GM19455 (cell line): ENCODE measurements around the gene IL16.
"Not testable (repeated sequence)": the region's sequence is repeated elsewhere in the genome, so short reads cannot be mapped to it uniquely, and the experiment has no call there.

Experiments used
- ATAC-seq: cut with Tn5 transposase; IDR thresholded peaks from one replicate; pipeline ENCODE4 v1.9.1; 2021; ENCODE audit not compliant: unreplicated experiment

The IL16 gene

GRCh38 chr15:81309647-81310450 is 113.2 kb downstream of the IL16 start:
- ATAC-seq, result no peak

- no peak for ATAC-seq
Observed at GRCh38 chr15:81310480-81310879, 113.8 kb downstream of the IL16 start.

GRCh38 chr15:81311752-81312464 is 115.2 kb downstream of the IL16 start:
- ATAC-seq, result no peak

- ATAC-seq, result no peak
Observed at GRCh38 chr15:81312790-81313543, 116.3 kb downstream of the IL16 start.

GRCh38 chr15:81313686-81314085 is 117.0 kb downstream of the IL16 start:
- no peak for ATAC-seq

- ATAC-seq, result no peak
Observed at GRCh38 chr15:81314378-81314777, 117.7 kb downstream of the IL16 start.

- no peak for ATAC-seq
Observed at GRCh38 chr15:81315452-81316175, 118.9 kb downstream of the IL16 start.

- ATAC-seq, result no peak
Observed at GRCh38 chr15:81316267-81316666, 119.6 kb downstream of the IL16 start.

GRCh38 chr15:81317642-81318017 is 121.0 kb downstream of the IL16 start:
- ATAC-seq, result no peak

- ATAC-seq, result no peak
Observed at GRCh38 chr15:81321667-81322066, 125.0 kb downstream of the IL16 start.

GRCh38 chr15:81322676-81323253 is 126.1 kb downstream of the IL16 start:
- ATAC-seq, result no peak

- peak; percentile 30 for ATAC-seq
Observed at GRCh38 chr15:81323559-81323943, 126.9 kb downstream of the IL16 start.

- peak; percentile 98 for ATAC-seq
Observed at GRCh38 chr15:81323944-81324881, 127.5 kb downstream of the IL16 start, which contains the start of gene STARD5. Gene STARD5, minus strand, starts transcription at chr15:81324141. Its CDS starts 42 bp downstream, at chr15:81324099.

GRCh38 chr15:81326466-81327212 is 130.0 kb downstream of the IL16 start:
- ATAC-seq, result no peak

GRCh38 chr15:81327516-81327915 is 130.8 kb downstream of the IL16 start:
- ATAC-seq, result no peak

- ATAC-seq, result no peak
Observed at GRCh38 chr15:81329446-81329845, 132.8 kb downstream of the IL16 start.

- no peak for ATAC-seq
Observed at GRCh38 chr15:81330366-81331090, 133.8 kb downstream of the IL16 start.

- ATAC-seq, result not testable (repeated sequence)
Observed at GRCh38 chr15:81331141-81331540, 134.5 kb downstream of the IL16 start.
